Measurements from ENCODE around the gene IL6ST. TPM values are rescaled to one million over a fixed set of nuclear protein-coding genes. Genes with fewer than 3 reads are reported as not detected.
A peak's percentile ranks its signal among the peaks of the same experiment; 100 is the strongest.

Gene IL6ST
- total and polyA plus RNA-seq, 10 donors = 20.4 to 504 (median 266) TPM

DNA sequence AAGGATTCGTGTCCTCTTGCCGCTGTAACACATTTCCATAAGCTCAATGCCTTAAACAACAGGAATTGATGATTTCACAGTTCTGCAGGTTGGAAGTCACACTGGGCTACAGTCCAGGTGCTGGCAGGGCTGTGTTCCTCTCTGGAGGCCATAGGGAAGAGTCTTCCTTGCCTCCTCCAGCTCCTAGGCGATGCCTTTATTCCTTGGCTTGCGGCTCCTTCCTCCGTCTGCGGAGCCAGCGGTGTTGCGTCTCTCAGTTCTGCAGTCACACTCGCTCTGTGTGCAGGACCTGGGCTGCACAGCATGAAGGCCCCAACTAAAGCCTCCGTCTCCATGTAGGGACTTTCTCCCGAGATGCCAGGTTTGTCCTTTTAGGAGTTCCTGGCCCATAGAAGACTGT lies 70.0 kb downstream of the IL6ST start:
- 87 to 97% (median 89%) methylated on average over 11 of the region's 11 CpGs for WGBS, 5 donors

DNA sequence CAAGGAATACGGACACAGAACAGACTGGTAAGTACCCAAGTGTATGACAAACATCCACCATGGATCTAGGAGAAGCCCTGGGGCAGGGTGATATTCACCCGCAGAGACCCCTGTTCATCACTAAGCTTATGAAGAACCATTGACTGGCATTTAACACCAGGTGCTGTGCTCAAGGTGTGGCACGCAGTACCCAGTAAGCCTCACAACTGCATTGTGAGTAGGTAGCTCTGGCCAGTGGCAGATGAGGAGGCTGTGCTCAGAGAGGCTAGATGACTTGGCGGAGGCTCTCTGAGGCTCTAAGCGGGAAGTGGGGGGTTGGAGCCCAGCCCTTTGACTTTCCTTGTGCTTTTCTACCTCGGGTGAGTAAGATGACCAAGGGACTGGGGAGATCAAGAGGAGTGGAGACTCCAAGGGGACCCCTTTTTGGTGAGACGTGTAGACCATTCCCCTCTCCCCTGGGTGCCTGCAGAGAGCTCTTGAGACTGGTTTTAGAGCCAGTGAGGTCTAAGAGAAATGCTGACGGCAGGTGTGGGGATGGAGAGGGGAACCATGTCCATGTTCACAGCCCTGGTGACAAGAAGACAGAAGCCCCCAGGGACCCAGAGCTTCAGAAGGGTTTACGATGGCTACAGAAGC lies 70.8 kb downstream of the IL6ST start:
- intact Hi-C loops (cut with DNase I; ENCODE audit: low total_unique reads) = no loop called here
- Histone ChIP-seq H3K4me3 (peak overlapping the region in 2 of 8 donors; percentile 42 to 64), H3K36me3 (no peaks in the 10 kb centered on the region), H3K27me3 (replicated peaks in 1 of 7) (no peaks in the 10 kb centered on the region), H3K4me1 (peaks cover 0 to 19% (median 10%) of the 10 kb centered on the region in 6 donors), H3K9me3 (no peaks in the 10 kb centered on the region), H3K27ac (no peak overlapping the region)
- TF ChIP-seq POLR2AphosphoS5 (IDR thresholded peaks at IDR 0.05) (no peak), POLR2A (IDR thresholded peaks at IDR 0.05) (no peak)
- TF ChIP-seq, protein P1, sequence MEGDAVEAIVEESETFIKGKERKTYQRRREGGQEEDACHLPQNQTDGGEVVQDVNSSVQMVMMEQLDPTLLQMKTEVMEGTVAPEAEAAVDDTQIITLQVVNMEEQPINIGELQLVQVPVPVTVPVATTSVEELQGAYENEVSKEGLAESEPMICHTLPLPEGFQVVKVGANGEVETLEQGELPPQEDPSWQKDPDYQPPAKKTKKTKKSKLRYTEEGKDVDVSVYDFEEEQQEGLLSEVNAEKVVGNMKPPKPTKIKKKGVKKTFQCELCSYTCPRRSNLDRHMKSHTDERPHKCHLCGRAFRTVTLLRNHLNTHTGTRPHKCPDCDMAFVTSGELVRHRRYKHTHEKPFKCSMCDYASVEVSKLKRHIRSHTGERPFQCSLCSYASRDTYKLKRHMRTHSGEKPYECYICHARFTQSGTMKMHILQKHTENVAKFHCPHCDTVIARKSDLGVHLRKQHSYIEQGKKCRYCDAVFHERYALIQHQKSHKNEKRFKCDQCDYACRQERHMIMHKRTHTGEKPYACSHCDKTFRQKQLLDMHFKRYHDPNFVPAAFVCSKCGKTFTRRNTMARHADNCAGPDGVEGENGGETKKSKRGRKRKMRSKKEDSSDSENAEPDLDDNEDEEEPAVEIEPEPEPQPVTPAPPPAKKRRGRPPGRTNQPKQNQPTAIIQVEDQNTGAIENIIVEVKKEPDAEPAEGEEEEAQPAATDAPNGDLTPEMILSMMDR (IDR thresholded peaks at IDR 0.05 in 8 of 11, conservative IDR thresholded peaks at IDR 0.05 in 3 of 11) = no peak
- no peak for DNase-seq
- 87 to 94% (median 88%) methylated on average over 9 of the region's 9 CpGs for WGBS, 5 donors

More for the DNA sequence above, 70.0 kb downstream of the IL6ST start:
- TF ChIP-seq, protein P1 (IDR thresholded peaks at IDR 0.05 in 8 of 11, conservative IDR thresholded peaks at IDR 0.05 in 3 of 11) = no peak
- no peak for TF ChIP-seq POLR2AphosphoS5 (IDR thresholded peaks at IDR 0.05)
- no peak for TF ChIP-seq POLR2A (IDR thresholded peaks at IDR 0.05)
- intact Hi-C loops (cut with DNase I; ENCODE audit: low total_unique reads) = no loop called here
- Histone ChIP-seq H3K4me1 (peaks cover 0 to 19% (median 10%) of the 10 kb centered on the region in 6 donors), H3K27me3 (replicated peaks in 1 of 7) (no peaks in the 10 kb centered on the region), H3K4me3 (no peak overlapping the region), H3K36me3 (no peaks in the 10 kb centered on the region), H3K9me3 (no peaks in the 10 kb centered on the region), H3K27ac (no peak overlapping the region)
- DNase-seq = no peak

DNA sequence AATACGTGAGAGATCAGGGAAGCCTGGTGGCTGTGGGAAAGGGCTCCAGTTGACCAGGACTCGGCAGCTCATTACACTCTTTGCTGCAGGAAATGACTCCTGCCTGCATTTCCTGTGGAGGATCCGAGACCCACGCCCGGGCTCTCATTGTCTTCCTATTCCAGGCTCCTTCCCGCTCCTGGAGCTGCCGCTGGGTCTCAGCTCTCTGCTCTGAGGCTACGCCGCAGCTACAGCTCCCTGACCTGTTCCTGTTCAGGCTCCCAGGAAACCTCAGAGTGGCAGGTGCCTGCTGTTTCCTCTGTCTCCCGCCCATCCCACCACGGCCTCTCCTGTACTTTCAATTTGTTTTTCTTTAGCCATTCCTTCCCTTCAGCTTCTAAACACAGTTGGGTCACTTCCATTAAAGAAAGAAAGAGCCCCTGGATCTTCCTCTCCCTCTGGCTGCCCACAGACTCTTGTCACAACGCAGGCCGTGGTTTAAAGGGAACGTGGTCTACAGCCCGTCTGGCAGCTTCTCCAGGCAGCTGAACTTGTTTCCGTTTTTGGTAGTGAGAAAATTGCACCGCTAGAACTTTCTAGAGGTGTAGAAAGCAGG lies 71.5 kb downstream of the IL6ST start:
- Histone ChIP-seq H3K9me3 (no peaks in the 10 kb centered on the region), H3K27me3 (replicated peaks in 1 of 7) (no peaks in the 10 kb centered on the region), H3K4me3 (peak overlapping the region; percentile 36 to 64 (median 40)), H3K36me3 (no peaks in the 10 kb centered on the region), H3K27ac (peak overlapping the region in 3 of 8 donors; percentile 4 to 59 (median 12)), H3K4me1 (peaks cover 0 to 19% (median 10%) of the 10 kb centered on the region in 6 donors)
- TF ChIP-seq POLR2AphosphoS5 (IDR thresholded peaks at IDR 0.05) = peak in 2 of 3 donors; percentile 22 to 42
- TF ChIP-seq, protein P1 (IDR thresholded peaks at IDR 0.05 in 8 of 11, conservative IDR thresholded peaks at IDR 0.05 in 3 of 11) = no peak
- WGBS, 5 donors = 1 to 8% (median 5%) methylated on average over 15 to 17 of the region's 17 CpGs
- DNase-seq = no peak
- intact Hi-C loops (cut with DNase I; ENCODE audit: low total_unique reads) = no loop called here

DNA sequence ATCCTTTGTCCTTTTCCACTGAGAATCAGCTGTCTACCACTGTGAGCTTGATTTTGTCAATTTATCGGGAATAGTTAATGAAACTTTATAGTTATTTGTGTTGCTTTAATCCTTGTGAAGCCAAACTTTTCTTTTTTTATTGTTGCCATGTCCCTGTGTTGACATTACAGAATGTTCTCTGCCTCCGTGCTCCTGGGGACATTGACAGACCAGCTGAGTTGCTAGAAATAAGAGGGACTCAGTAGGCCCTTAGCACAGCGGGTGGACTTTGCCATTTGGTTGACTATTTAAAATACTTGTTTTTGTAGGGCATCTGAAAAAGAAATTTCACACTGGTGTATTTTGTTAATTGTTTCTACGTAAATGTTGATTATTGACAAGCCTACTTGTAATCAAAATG lies 73.1 kb downstream of the IL6ST start:
- TF ChIP-seq, protein P1 (IDR thresholded peaks at IDR 0.05 in 8 of 11, conservative IDR thresholded peaks at IDR 0.05 in 3 of 11) = no peak
- TF ChIP-seq POLR2AphosphoS5 (IDR thresholded peaks at IDR 0.05) = no peak
- TF ChIP-seq POLR2A (IDR thresholded peaks at IDR 0.05) = no peak
- Histone ChIP-seq H3K4me3 (no peak overlapping the region), H3K4me1 (peaks cover 0 to 19% (median 10%) of the 10 kb centered on the region in 6 donors), H3K27me3 (replicated peaks in 1 of 7) (no peaks in the 10 kb centered on the region), H3K27ac (no peak overlapping the region), H3K9me3 (no peaks in the 10 kb centered on the region), H3K36me3 (no peaks in the 10 kb centered on the region)
- intact Hi-C loops (cut with DNase I; ENCODE audit: low total_unique reads) = no loop called here
- no peak for DNase-seq
- 94 to 99% (median 96%) methylated on average over 4 of the region's 4 CpGs for WGBS, 5 donors
